WI38 (cell line): ENCODE data around the gene SHF.
A peak's percentile ranks its signal among the peaks of the same experiment; 100 is the strongest.

ENCODE experiments used
- H3K4me3 ChIP-seq: 2 replicates; pipeline ENCODE4 v1.5.1; 2011; ENCODE audit warnings: low read depth, mild to moderate bottlenecking, control low read depth, low read length
- CTCF ChIP-seq: IDR thresholded peaks from 2 replicates; pipeline ENCODE4 v1.5.1; 2012; ENCODE audit warnings: low read depth, mild to moderate bottlenecking, control low read depth, low read length

Gene SHF

GRCh38 chr15:45131510-45131909 is 56.3 kb downstream of the SHF start:
- H3K4me3 ChIP-seq, result no peak overlapping the region
- TF ChIP-seq CTCF, result no peak

- TF ChIP-seq CTCF, result no peak
- H3K4me3 ChIP-seq, result no peak overlapping the region
Measured at GRCh38 chr15:45130291-45131000, 57.3 kb downstream of the SHF start.

GRCh38 chr15:45129651-45130129 is 58.1 kb downstream of the SHF start, which contains the start of the genes DUOX1 and DUOXA1:
Gene DUOX1 (plus strand): TSS chr15:45129994. CDS start chr15:45131967, 1,973 bp downstream.
Gene DUOXA1 (minus strand): TSS chr15:45129879. CDS start chr15:45123014, 6,865 bp downstream.
- no peak for TF ChIP-seq CTCF
- no peak within 1 kb of the TSS for H3K4me3 ChIP-seq

- no peak overlapping the region for H3K4me3 ChIP-seq
- TF ChIP-seq CTCF, result no peak
Measured at GRCh38 chr15:45128971-45129639, 58.7 kb downstream of the SHF start.

GRCh38 chr15:45126535-45127158 is 61.1 kb downstream of the SHF start:
- H3K4me3 ChIP-seq, result no peak overlapping the region
- peak; percentile 41; the same call in 1 of the 2 replicates for TF ChIP-seq CTCF

- H3K4me3 ChIP-seq, result no peak overlapping the region
- no peak for TF ChIP-seq CTCF
Measured at GRCh38 chr15:45123397-45123796, 64.4 kb downstream of the SHF start.
